Activated CD8-positive, alpha-beta T cell treated with anti-CD3 and anti-CD28 coated beads for 36 hours (primary cell): ENCODE data around the gene LGALS16. TPM values are rescaled to one million over a fixed set of nuclear protein-coding genes. Genes with fewer than 3 reads are reported as not detected.
"Not testable (repeated sequence)": the region's sequence is repeated elsewhere in the genome, so short reads cannot be mapped to it uniquely, and the experiment has no call there.

Experiments used
- ATAC-seq: fragments of 200-7000 bp; cut with Tn5 transposase; one replicate; pipeline ENCODE4 v1.10.0; 2021; ENCODE audit warnings: mild to moderate bottlenecking, moderate library complexity
- CTCF ChIA-PET: fragments of 350-600 bp; sonication (Branson Sonifier 250); formaldehyde crosslinking; loops from one replicate; lab custom pipeline; 2021; ENCODE audit warnings: antibody characterized with exemption; lab: Charles Lee
- POLR2A ChIA-PET: fragments of 350-600 bp; sonication (Branson Sonifier 250); formaldehyde crosslinking; loops from one replicate; lab custom pipeline; 2021; ENCODE audit warnings: antibody characterized with exemption; lab: Charles Lee
- DNase-seq: peaks from one replicate; pipeline ENCODE4 v3.0.0-alpha.2; 2020
- H3K27ac Mint-ChIP-seq: one replicate; pipeline ENCODE4 v1.8.0; 2021; ENCODE audit warnings: mild to moderate bottlenecking, mixed read lengths
- H3K27me3 Mint-ChIP-seq: one replicate; pipeline ENCODE4 v1.8.0; 2021; ENCODE audit warnings: mixed read lengths
- H3K36me3 Mint-ChIP-seq: one replicate; pipeline ENCODE4 v1.8.0; 2021; ENCODE audit warnings: low read depth, mixed read lengths
- H3K4me1 Mint-ChIP-seq: one replicate; pipeline ENCODE4 v1.8.0; 2021; ENCODE audit warnings: low read depth, mixed read lengths
- H3K4me3 Mint-ChIP-seq: one replicate; pipeline ENCODE4 v1.8.0; 2021; ENCODE audit warnings: mild to moderate bottlenecking, moderate library complexity, mixed read lengths
- H3K9me3 Mint-ChIP-seq: one replicate; pipeline ENCODE4 v1.8.0; 2021; ENCODE audit warnings: mixed read lengths
- intact Hi-C: fragments of 100-400 bp; cut with micrococcal nuclease; formaldehyde crosslinking; loops from one replicate; pipeline ENCODE4 v1.10.0; 2022
- total RNA-seq, 2 experiments: library from RNA; stranded (reverse); gene quantifications; one replicate each; pipeline ENCODE4 v1.2.3, GENCODE V29; 2021
- TF ChIP-seq, protein P1 (sequence below): fragments of 200-600 bp; IDR thresholded peaks from one replicate; pipeline ENCODE4 v1.8.0; 2022; ENCODE audit warnings: antibody characterized with exemption, mild to moderate bottlenecking

Gene LGALS16
- total RNA-seq, 2 experiments from 2014 or later: not detected

DNA sequence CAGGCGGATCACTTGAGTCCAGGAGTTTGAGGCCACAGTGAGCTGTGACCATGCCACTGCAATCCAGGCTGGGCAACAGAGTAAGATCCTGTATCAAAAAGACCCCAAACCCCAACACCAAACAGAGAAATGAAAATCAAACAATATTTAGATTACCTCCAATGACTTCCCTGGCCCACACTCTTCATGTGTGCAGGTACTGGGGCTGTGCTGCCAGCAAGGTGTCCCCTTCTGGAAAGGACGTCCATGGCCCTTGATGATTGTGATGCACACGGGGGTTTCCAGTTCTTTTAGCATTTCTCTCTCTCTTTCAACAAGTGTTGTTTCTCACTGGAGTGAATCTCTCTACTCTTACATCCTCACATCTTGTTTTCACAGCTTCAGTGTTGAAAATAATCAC, 24.9 kb downstream of the LGALS16 start:
- ATAC-seq: no peak
- Mint-ChIP-seq H3K4me3 (no peak overlapping the region), H3K4me1 (peaks cover 32% of the 10 kb centered on the region), H3K9me3 (no peaks in the 10 kb centered on the region), H3K27me3 (peaks cover 2% of the 10 kb centered on the region), H3K27ac (no peak overlapping the region), H3K36me3 (no peaks in the 10 kb centered on the region)
- POLR2A ChIA-PET: no interaction called here
- DNase-seq: no peak
- intact Hi-C loops: no loop called here
- TF ChIP-seq, protein P1, sequence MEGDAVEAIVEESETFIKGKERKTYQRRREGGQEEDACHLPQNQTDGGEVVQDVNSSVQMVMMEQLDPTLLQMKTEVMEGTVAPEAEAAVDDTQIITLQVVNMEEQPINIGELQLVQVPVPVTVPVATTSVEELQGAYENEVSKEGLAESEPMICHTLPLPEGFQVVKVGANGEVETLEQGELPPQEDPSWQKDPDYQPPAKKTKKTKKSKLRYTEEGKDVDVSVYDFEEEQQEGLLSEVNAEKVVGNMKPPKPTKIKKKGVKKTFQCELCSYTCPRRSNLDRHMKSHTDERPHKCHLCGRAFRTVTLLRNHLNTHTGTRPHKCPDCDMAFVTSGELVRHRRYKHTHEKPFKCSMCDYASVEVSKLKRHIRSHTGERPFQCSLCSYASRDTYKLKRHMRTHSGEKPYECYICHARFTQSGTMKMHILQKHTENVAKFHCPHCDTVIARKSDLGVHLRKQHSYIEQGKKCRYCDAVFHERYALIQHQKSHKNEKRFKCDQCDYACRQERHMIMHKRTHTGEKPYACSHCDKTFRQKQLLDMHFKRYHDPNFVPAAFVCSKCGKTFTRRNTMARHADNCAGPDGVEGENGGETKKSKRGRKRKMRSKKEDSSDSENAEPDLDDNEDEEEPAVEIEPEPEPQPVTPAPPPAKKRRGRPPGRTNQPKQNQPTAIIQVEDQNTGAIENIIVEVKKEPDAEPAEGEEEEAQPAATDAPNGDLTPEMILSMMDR: no peak
- CTCF ChIA-PET: no interaction called here

DNA sequence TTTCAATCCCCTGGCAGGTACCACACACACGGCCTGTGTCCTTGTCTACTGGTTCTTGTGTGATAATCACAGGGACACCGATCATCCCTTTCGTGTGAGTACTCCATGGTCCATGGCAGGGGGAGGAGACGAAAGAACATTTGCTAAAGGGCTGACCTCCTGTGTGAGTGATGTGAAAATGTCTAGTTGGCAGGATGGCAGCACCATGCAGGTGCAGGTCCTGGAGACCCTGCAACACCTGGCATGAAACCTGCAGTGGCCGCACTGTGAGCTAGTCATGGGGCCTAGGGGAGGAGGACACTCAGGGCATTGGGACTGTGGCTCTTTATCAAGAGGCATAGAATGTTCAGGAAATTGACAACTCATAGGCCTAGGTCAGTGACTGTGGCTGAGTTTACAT, 25.7 kb downstream of the LGALS16 start:
- TF ChIP-seq, protein P1: no peak
- Mint-ChIP-seq H3K27me3 (no peaks in the 10 kb centered on the region), H3K27ac (no peak overlapping the region), H3K9me3 (no peaks in the 10 kb centered on the region), H3K36me3 (no peaks in the 10 kb centered on the region), H3K4me1 (peaks cover 26% of the 10 kb centered on the region), H3K4me3 (no peak overlapping the region)
- POLR2A ChIA-PET: no interaction called here
- ATAC-seq (no peak), DNase-seq (no peak)
- intact Hi-C loops: no loop called here
- CTCF ChIA-PET: interaction anchor here (1.0 kb wide), 1 partner anchor 130 kb away, joined by 3 read pairs; no protein-coding TSS in a partner anchor

DNA sequence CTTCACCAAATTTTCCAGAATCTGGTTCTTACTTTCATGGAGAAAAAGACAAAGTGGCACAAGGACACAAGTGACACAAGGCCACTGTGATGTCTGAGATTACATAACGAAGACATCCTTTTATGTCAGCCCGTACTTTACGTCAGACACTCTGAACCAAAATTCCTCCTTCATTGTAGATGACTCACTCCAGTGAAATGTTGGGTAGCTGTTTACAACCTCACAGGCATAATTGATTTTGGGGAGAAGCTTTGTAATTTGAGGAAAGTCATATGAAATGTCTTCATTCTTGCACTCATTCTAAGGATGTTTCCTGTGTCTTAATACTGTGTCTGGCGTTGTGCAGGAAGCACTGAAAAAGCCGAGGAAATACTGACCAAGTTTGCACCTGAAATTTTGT, 28.6 kb downstream of the LGALS16 start:
- TF ChIP-seq, protein P1: no peak
- H3K27me3 Mint-ChIP-seq: peaks cover 3% of the 10 kb centered on the region
- H3K9me3 Mint-ChIP-seq: peaks cover 4% of the 10 kb centered on the region

DNA sequence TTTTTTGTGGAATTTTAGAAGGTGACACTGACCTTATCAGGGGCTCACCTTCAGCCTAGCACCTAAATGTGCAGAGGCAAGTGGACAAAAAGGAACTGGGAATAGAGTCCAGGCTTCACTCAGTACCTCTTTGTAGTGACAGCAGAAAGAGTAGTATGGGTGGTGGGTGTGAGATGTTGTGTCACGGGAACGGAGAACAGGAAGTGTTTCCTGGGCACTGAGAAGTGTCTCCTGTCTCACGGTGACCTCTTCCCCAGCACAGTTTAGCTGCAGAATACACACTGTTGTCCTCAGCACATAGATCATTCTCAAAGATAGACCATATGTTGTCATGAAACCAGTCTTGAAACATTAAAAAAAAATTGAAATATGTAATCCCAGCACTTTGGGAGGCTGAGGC, 31.0 kb downstream of the LGALS16 start:
- DNase-seq (no peak), ATAC-seq (no peak)
- TF ChIP-seq, protein P1: no peak
- ChIA-PET POLR2A (no interaction called here), CTCF (no interaction called here)
- Mint-ChIP-seq H3K27ac (no peak overlapping the region), H3K4me1 (peaks cover 3% of the 10 kb centered on the region), H3K9me3 (peaks cover 4% of the 10 kb centered on the region), H3K36me3 (no peaks in the 10 kb centered on the region), H3K4me3 (no peak overlapping the region), H3K27me3 (peaks cover 3% of the 10 kb centered on the region)
- intact Hi-C loops: no loop called here

More for the DNA sequence above, 28.6 kb downstream of the LGALS16 start:
- H3K36me3 Mint-ChIP-seq: no peaks in the 10 kb centered on the region
- ChIA-PET POLR2A (no interaction called here), CTCF (no interaction called here)
- DNase-seq (no peak), ATAC-seq (no peak)
- no peak overlapping the region for H3K4me3 Mint-ChIP-seq
- peaks cover 14% of the 10 kb centered on the region for H3K4me1 Mint-ChIP-seq
- no peak overlapping the region for H3K27ac Mint-ChIP-seq
- intact Hi-C loops: no loop called here

DNA sequence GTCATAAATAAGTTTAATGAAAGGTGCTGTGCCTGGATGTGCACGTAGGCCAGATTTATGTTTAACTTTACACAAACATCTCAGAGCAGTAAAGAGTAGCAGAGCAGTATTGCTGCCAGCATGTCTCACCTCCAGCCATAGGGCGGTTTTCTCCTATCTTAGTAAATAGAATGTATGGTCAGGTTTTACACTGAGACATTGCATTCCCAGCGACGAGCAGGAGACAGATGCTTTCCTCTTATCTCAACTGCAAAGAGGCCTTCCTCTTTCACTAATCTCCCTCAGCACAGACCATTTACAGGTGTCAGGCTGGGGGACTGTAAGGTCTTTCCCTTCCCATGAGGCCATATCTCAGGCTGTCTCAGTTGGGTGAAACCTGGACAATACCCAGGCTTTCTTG, 32.9 kb downstream of the LGALS16 start:
- H3K27ac Mint-ChIP-seq, H3K9me3 Mint-ChIP-seq, H3K4me3 Mint-ChIP-seq, H3K36me3 Mint-ChIP-seq, CTCF ChIA-PET, H3K4me1 Mint-ChIP-seq, intact Hi-C loops, H3K27me3 Mint-ChIP-seq, DNase-seq, POLR2A ChIA-PET, ATAC-seq: not testable (repeated sequence)

DNA sequence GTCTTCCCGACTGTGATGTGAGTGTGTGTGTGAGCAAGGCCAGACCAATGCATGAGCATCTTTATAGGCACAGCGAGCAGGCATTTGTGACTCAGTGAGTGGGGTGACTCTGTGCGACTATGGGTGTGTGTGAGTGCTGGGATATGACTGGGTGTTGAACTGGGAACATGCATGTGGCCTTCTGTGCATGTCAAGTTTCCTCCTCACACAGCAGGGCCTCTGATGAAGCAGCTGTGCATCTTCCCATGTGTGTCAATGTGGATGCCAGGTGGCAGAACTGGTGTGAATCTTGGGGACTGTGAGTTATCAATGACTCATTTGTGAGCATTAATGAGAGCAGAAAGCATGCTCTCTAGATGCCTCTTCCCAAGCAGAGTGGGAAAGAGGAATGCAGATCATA, 36.5 kb downstream of the LGALS16 start:
- peaks cover 4% of the 10 kb centered on the region for H3K9me3 Mint-ChIP-seq
- intact Hi-C loops: no loop called here
- DNase-seq (no peak), ATAC-seq (no peak)
- TF ChIP-seq, protein P1: no peak
- H3K27me3 Mint-ChIP-seq: peaks cover 20% of the 10 kb centered on the region
- H3K36me3 Mint-ChIP-seq: no peaks in the 10 kb centered on the region
- H3K4me3 Mint-ChIP-seq: no peak overlapping the region
- CTCF ChIA-PET: no interaction called here
- no peak overlapping the region for H3K27ac Mint-ChIP-seq
- POLR2A ChIA-PET: no interaction called here
- no peaks in the 10 kb centered on the region for H3K4me1 Mint-ChIP-seq
